HG02798 (cell line): ENCODE measurements around the gene NEDD8.

Experiments
- ATAC-seq: cut with Tn5 transposase; IDR thresholded peaks from one replicate; pipeline ENCODE4 v1.9.1; 2021; ENCODE audit warnings: mild to moderate bottlenecking; ENCODE audit not compliant: unreplicated experiment, poor library complexity

Gene NEDD8

GRCh38 chr14:24232121-24232644 is at the start of gene NEDD8:
Gene NEDD8, minus strand, starts transcription at chr14:24232367. Its CDS starts 100 bp downstream, at chr14:24232267.
- ATAC-seq: peak; percentile 77

GRCh38 chr14:24281636-24282035 is 49.5 kb upstream of the NEDD8 start:
- no peak for ATAC-seq

GRCh38 chr14:24280797-24281460 is 48.8 kb upstream of the NEDD8 start:
- ATAC-seq: no peak

GRCh38 chr14:24279301-24280186 is 47.4 kb upstream of the NEDD8 start:
- peak; percentile 70 for ATAC-seq

GRCh38 chr14:24278424-24278823 is 46.3 kb upstream of the NEDD8 start:
- no peak for ATAC-seq

GRCh38 chr14:24277606-24278321 is 45.6 kb upstream of the NEDD8 start:
- ATAC-seq: no peak

GRCh38 chr14:24277071-24277470 is 44.9 kb upstream of the NEDD8 start:
- no peak for ATAC-seq

- ATAC-seq: peak; percentile 37
These were observed 42.0 kb upstream of the NEDD8 start for GRCh38 chr14:24274101-24274543.

- no peak for ATAC-seq
These were observed 41.3 kb upstream of the NEDD8 start for GRCh38 chr14:24273422-24273998.

- no peak for ATAC-seq
These were observed 40.3 kb upstream of the NEDD8 start for GRCh38 chr14:24272467-24272866.

- ATAC-seq: no peak
These were observed 39.7 kb upstream of the NEDD8 start for GRCh38 chr14:24271834-24272263.

- peak; percentile 89 for ATAC-seq
These were observed 39.1 kb upstream of the NEDD8 start, which contains the start of gene RABGGTA for GRCh38 chr14:24271134-24271833. Gene RABGGTA, minus strand, starts transcription at chr14:24271597. Its CDS starts 482 bp downstream, at chr14:24271115.

- ATAC-seq: no peak
These were observed 38.5 kb upstream of the NEDD8 start for GRCh38 chr14:24270537-24271133.

- no peak for ATAC-seq
These were observed 37.9 kb upstream of the NEDD8 start for GRCh38 chr14:24269910-24270536.

- ATAC-seq: no peak
These were observed 37.2 kb upstream of the NEDD8 start for GRCh38 chr14:24269368-24269767.

GRCh38 chr14:24268225-24268624 is 36.1 kb upstream of the NEDD8 start:
- no peak for ATAC-seq

GRCh38 chr14:24267516-24267915 is 35.3 kb upstream of the NEDD8 start:
- no peak for ATAC-seq

- ATAC-seq: no peak
These were observed 34.4 kb upstream of the NEDD8 start for GRCh38 chr14:24266344-24267244.
